ENCODE measurements around the gene IL12RB2.

DNA sequence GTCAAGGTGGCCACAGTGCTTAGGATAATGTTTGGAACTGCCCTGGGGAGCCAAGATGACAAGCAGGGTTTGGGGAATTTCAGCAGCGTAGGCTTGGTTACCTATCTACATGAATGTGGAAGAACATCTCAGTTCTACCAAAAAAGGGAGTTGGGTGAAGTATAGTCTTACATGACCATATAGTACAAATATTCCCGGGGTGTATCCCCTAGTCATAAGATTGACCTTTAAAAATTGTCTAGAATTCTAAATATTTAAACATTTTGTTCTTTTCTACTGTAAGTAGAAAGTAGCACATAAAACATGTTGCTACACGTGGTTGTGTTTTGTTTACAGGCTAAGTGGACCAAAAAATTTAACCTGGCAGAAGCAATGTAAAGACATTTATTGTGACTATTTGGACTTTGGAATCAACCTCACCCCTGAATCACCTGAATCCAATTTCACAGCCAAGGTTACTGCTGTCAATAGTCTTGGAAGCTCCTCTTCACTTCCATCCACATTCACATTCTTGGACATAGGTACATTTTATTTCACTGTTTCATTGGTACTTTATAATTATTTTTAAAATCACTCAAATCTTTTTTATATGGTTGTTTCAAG, 20.3 kb downstream of the IL12RB2 start:
- TF ChIP-seq, protein P1, sequence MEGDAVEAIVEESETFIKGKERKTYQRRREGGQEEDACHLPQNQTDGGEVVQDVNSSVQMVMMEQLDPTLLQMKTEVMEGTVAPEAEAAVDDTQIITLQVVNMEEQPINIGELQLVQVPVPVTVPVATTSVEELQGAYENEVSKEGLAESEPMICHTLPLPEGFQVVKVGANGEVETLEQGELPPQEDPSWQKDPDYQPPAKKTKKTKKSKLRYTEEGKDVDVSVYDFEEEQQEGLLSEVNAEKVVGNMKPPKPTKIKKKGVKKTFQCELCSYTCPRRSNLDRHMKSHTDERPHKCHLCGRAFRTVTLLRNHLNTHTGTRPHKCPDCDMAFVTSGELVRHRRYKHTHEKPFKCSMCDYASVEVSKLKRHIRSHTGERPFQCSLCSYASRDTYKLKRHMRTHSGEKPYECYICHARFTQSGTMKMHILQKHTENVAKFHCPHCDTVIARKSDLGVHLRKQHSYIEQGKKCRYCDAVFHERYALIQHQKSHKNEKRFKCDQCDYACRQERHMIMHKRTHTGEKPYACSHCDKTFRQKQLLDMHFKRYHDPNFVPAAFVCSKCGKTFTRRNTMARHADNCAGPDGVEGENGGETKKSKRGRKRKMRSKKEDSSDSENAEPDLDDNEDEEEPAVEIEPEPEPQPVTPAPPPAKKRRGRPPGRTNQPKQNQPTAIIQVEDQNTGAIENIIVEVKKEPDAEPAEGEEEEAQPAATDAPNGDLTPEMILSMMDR (IDR thresholded peaks at IDR 0.05) = no peak
- TF ChIP-seq POLR2A (IDR thresholded peaks at IDR 0.05) = no peak

Measured in body of pancreas (tissue), 4 donors.